HG02798 (cell line): Measurements from ENCODE around the gene OR2T6.

Experiments
- ATAC-seq: cut with Tn5 transposase; IDR thresholded peaks from one replicate; pipeline ENCODE4 v1.9.1; 2021; ENCODE audit warnings: mild to moderate bottlenecking; ENCODE audit not compliant: unreplicated experiment, poor library complexity

The OR2T6 gene, protein sequence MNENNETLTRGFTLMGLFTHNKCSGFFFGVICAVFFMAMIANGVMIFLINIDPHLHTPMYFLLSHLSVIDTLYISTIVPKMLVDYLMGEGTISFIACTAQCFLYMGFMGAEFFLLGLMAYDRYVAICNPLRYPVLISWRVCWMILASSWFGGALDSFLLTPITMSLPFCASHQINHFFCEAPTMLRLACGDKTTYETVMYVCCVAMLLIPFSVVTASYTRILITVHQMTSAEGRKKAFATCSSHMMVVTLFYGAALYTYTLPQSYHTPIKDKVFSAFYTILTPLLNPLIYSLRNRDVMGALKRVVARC

DNA sequence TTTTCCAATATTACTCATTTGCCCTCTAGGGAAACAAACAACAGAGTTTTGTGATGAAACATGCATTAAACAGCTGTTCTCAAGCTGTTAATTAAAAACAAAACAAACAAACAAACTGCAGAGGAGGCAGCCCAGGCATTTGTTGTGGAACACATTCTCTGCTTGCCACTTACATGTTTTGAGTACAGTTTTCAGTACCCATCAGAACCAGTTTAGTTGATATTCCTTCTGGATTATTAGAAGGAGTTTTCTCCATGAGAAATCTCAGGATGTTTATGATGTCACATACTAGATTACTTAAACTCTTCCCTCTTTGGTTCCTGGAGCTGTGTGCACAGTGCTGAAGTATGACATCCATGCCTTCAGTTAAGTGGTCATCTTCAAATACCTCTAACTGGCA lies at the start of gene OR2T6:
Gene OR2T6 (plus strand): TSS at position 301 of the 400 bp plus-strand sequence. CDS start 11,863 bp downstream, outside the sequence.
- no peak for ATAC-seq

DNA sequence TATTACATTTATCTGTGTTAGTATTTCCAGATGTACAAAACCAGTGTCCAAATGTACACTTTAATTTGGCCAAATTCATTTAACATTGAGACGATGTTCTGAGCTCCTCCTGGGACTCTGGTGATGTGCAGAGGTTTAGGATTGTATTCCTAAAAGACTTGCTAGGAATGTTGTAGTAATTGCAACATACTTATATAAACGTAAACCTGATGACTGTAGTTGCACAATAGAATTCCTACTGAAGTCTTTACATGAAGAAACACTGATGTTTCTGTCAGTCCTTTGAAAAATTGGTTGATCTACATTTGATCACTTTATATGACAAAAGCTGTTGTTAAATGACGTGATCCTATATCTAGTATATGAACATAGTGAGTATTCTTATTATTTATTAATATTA lies 32.1 kb upstream of the OR2T6 start:
- no peak for ATAC-seq

DNA sequence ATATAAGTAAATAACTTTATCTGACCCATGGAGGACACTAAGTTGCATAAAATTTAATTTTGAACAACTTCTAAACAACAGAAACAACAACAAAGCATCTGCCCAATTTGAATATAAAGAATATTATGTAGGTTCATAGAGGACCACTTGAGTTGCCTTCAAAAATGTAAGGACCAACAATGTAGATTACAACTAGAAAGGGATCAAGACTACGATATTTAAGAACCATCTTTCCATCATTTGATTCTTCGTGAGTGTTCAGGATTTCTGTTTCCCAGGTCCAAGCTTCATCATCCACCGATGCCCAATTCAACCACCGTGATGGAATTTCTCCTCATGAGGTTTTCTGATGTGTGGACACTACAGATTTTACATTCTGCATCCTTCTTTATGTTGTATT lies 27.1 kb upstream of the OR2T6 start, which contains the start of gene OR14C36:
Gene OR14C36 (plus strand): TSS at position 301 of the 400 bp plus-strand sequence. CDS start 0 bp downstream, at position 301.
- ATAC-seq = no peak

DNA sequence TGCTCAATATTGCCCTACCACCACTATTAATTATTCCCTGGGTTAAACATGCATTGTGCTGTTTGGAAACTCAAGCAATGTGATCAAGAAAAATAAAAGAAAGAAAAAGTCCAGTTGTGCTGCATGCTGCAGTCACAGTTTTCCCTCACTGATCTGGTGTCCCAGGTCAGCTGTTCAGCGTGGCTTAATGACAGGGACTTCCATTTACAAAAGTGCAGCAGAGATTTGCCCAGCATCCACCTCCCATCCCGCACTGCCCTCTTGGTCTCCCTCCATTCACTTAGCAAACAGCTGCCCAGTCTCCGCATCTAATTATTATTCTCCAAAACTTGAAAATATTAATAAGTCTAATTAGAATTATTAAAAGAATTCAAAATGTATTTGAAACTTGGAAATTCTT lies 16.1 kb upstream of the OR2T6 start:
- no peak for ATAC-seq

- no peak for ATAC-seq
Observed at GRCh38 chr1:248361121-248361715, 14.3 kb upstream of the OR2T6 start, which contains the start of gene OR2T4. OR2T4 (plus strand) TSS chr1:248361665; CDS start chr1:248361665, 0 bp downstream.

- ATAC-seq = no peak
Observed at GRCh38 chr1:248366609-248367008, 8.9 kb upstream of the OR2T6 start.

- ATAC-seq = peak; percentile 49
Observed at GRCh38 chr1:248372394-248372793, 3.2 kb upstream of the OR2T6 start.

DNA sequence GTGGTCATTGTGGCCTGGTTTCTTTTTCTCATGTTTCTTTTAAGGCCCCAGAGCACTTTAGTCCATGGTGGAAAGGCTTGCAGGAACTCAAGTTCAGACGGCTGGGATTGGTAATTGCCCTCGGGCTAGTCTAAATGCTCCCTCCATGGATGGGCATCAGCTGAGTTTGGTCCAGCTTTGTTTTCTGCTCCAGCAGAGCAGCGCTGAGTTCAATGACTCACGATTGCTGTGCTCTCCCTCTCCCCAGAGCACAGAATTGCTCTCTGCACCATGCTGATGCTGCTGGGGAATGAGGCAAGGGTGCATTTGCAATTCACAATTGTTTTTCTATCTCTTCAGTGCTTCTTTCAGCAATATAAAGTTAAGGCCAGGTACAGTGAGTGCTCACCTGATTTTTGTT lies 1.8 kb upstream of the OR2T6 start:
- no peak for ATAC-seq

- ATAC-seq = no peak
Observed at GRCh38 chr1:248376916-248377315, 1.4 kb downstream of the OR2T6 start.

- ATAC-seq = no peak
Observed at GRCh38 chr1:248380854-248381253, 5.3 kb downstream of the OR2T6 start.

GRCh38 chr1:248388426-248388825 lies 12.9 kb downstream of the OR2T6 start:
- ATAC-seq = no peak

- no peak for ATAC-seq
Observed at GRCh38 chr1:248393050-248393449, 17.5 kb downstream of the OR2T6 start.

- no peak for ATAC-seq
Observed at GRCh38 chr1:248402748-248403147, 27.2 kb downstream of the OR2T6 start, which contains the start of gene OR2T1. OR2T1 (plus strand) TSS chr1:248403048; CDS start chr1:248406148, 3,100 bp downstream.

DNA sequence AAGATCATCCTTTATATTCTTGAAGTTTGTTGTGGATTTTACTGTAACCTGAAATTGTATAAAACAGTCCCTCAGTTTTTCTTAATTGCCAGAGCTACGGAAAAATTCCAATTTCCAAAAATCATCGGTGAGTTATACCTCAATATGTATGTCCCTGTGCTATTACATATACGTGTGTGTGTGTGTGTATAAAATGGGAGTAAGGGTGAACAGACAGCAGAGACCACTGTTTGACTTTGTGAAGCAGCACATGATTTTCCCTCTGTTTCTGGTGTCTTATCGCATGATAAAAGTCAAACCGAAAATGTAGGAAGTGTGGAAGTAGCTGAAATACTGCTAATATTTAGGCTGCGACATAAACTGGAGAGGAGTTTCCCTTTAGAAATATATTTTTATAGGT lies 28.5 kb downstream of the OR2T6 start:
- no peak for ATAC-seq

DNA sequence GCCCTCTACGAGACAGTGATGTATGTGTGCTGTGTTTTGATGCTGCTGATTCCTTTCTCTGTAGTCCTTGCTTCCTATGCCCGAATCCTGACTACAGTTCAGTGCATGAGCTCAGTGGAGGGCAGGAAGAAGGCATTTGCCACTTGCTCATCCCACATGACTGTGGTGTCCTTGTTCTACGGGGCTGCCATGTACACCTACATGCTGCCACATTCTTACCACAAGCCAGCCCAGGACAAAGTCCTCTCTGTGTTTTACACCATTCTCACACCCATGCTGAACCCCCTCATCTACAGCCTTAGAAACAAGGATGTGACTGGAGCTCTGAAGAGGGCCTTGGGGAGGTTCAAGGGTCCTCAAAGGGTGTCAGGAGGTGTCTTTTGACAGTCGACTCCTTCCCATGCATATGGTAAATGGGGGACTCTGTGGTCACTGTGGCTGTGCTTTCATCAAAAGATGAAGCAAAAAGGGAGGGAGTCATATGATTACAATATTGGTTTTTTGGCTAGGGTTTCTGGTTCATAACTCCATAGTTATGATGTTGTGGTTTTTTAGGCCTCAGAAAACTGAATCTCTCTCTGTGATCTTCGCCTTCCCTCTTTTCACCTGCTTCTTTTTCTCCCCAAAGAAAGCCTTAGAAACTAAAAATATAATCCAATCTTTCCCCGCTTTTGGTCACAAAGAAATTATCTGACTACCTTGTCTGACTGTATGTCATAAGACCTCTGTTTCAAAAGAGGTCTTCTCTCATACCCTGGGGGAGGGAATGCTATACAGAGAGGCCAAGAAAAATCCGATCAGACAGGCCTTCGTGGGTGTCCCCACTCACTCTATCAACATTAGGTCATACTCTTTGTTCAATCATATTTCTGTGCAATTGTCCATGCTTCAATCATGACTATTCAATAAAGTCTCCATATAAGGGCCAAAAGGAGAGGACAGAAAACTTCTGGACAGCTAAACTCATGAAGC lies 31.5 kb downstream of the OR2T6 start:
- peak; percentile 75 for ATAC-seq

DNA sequence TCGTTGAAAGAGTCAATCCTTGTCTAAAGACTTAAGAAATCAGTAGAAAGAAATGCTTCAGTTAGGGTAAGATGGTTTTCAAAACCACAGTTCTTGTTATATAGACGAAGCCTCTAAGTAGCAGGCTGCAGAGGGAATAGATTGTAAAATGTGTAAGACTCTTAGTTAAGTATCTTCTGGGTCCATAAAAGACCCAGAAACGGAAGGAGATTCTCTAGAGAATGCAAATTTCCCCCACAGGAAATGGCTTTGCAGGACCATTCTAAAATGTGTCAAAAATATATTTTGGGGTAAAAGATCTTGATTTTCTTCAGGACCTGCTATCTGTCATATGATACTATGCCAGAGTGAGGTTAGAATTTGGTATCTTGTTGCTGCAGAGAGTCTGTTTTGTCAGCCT lies 40.7 kb downstream of the OR2T6 start:
- ATAC-seq = no peak

DNA sequence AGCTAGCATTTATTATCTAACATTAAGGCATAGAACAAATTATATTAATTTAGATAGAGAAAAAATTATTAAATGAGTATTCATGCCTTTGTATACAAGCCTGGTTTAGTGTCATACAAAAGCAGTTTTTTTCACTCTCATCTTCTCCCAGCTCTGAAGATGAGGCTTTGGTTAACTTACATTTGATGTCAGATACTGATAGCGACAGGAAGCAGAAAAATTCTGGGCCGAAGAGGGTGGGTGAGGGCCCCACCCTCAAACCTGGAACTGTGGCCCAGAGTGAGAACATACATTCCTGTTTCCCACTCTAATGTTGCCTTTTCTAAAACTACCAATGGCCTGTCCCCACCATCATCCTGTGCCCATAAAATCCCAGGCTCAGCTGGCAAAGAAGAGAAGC lies 42.3 kb downstream of the OR2T6 start:
- no peak for ATAC-seq

DNA sequence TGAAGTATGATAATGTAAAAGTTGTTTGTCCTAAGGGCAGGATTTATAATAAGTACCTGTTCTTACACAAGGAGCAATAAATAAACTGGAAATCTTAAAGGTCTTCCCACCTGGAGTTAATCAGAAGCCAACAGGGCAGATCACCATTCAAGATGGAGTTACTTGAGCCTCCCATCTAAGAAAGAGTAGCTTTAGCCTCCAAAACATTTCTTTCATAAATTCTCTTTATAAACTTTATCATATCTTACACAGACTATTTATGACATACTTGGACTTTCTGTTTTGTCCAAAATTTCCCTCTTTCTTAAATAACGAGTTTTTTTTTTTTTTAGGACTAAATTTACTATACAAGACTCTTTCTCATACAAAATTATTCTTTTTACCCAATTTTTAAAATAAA lies 45.8 kb downstream of the OR2T6 start:
- ATAC-seq = no peak

DNA sequence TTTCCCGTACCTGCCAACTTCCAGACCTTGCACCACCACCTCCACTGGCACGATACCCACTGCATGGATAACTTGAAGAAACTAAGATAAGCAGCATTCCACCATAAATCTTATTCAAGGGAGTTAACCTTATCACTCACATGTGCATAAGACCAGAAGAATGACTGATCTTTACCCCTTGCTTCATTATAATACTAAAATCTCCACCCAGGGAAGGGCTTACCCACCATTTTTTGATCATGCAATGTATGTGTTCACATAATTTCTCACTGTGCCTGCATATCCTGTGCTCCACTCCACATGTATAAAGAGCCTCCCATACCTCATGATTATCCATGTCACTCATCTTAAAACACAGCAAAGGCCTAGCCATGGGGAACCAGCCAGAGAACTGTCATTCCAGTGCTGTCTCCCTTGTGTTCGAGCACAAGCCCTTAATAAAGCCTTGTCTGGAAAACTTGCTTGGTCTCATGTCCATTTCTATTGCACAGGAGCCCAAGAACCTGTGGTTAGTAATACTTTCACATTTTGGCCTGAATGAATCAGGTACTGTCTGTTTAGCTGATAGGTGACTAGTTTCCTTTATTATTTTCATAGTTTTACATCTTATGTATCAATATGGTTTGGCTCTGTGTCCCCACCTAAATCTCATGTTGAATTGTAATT lies 52.1 kb downstream of the OR2T6 start:
- peak; percentile 53 for ATAC-seq

DNA sequence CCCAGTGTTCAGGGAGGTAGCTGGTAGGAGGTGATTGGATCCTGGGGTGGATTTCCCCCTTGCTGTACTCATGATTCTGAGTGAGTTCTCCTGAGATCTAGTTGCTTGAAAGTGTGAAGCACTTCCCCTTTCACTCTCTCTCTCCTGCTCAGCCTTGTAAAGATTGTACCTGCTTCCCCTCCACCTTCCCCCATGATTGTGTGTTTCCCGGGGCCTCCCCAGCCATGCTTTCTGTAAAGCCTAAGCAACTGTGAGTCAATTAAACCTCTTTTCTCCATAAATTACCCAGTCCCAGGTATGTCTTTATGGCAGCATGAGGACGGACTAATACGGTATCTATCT lies 52.6 kb downstream of the OR2T6 start:
- ATAC-seq = peak; percentile 97
